Hepatocyte (in vitro differentiated cells): ENCODE data around the gene GRB14.

Experiments
- EZH2 ChIP-seq: fragments of 200-600 bp; sonication (generic); IDR thresholded peaks from 2 replicates; pipeline ENCODE4 v1.6.1; 2016; ENCODE audit warnings: antibody characterized with exemption, mild to moderate bottlenecking, borderline replicate concordance
- EZH2phosphoT487 ChIP-seq: fragments of 200-600 bp; sonication (generic); IDR thresholded peaks from one replicate; pipeline ENCODE4 v1.6.1; 2018; ENCODE audit warnings: antibody characterized with exemption, mild to moderate bottlenecking, low read depth, moderate library complexity; ENCODE audit not compliant: unreplicated experiment, severe bottlenecking
- TF ChIP-seq, protein P1 (sequence below): fragments of 200-600 bp; sonication (generic); IDR thresholded peaks from 2 replicates; pipeline ENCODE4 v1.5.1; 2016; ENCODE audit warnings: antibody characterized with exemption, mild to moderate bottlenecking; ENCODE audit not compliant: poor library complexity

DNA sequence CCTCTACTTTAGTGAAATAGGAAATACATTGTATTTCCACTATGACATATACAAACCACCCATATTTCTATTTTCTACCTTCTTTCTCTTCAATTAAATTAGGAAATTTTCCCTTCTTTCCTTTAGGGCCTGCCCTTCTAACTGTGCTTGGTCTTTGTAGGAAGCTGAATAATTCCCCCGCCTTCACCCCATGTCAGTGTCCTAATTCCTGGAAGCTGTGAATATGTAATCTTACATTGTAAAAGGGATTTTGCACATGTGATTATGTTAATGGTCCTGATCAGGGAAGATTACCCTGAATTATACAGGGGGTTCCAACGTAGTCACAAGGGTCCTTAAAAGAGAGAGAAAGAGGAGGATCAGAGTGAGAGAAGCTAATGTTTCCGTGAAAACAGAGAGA lies 40.2 kb downstream of the GRB14 start:
- TF ChIP-seq, protein P1, sequence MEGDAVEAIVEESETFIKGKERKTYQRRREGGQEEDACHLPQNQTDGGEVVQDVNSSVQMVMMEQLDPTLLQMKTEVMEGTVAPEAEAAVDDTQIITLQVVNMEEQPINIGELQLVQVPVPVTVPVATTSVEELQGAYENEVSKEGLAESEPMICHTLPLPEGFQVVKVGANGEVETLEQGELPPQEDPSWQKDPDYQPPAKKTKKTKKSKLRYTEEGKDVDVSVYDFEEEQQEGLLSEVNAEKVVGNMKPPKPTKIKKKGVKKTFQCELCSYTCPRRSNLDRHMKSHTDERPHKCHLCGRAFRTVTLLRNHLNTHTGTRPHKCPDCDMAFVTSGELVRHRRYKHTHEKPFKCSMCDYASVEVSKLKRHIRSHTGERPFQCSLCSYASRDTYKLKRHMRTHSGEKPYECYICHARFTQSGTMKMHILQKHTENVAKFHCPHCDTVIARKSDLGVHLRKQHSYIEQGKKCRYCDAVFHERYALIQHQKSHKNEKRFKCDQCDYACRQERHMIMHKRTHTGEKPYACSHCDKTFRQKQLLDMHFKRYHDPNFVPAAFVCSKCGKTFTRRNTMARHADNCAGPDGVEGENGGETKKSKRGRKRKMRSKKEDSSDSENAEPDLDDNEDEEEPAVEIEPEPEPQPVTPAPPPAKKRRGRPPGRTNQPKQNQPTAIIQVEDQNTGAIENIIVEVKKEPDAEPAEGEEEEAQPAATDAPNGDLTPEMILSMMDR = no peak
- TF ChIP-seq EZH2 (no peak), EZH2phosphoT487 (no peak)
